Lung microvascular endothelial cell (primary cell): ENCODE measurements around the gene MARVELD1. TPM values are rescaled to one million over a fixed set of nuclear protein-coding genes. Genes with fewer than 3 reads are reported as not detected.

Experiments
- DNase-seq, 2 donors: peaks; one replicate each; pipeline versions ENCODE4 v3.0.0 to v3.0.0-alpha.2; 2010; ENCODE audit warnings: low read depth in 2 of 2
- total RNA-seq: library from RNA; depleted of rRNA; stranded (reverse); fragments of >200 nt; gene quantifications from 2 replicates; pipeline ENCODE4 v1.2.1, GENCODE V29; 2014

MARVELD1 gene
- total RNA-seq, 1 donor from 2014 or later = 11.5 TPM

GRCh38 chr10:97721871-97722780 lies 8.6 kb downstream of the MARVELD1 start:
- no peak for DNase-seq

GRCh38 chr10:97723001-97723400 lies 9.5 kb downstream of the MARVELD1 start:
- DNase-seq = no peak

GRCh38 chr10:97724341-97724941 lies 10.9 kb downstream of the MARVELD1 start:
- DNase-seq = no peak

- peak; percentile 82 to 87 for DNase-seq
Observed at GRCh38 chr10:97726636-97727178, 13.2 kb downstream of the MARVELD1 start.

GRCh38 chr10:97729014-97729413 lies 15.5 kb downstream of the MARVELD1 start:
- DNase-seq = no peak

GRCh38 chr10:97731346-97732051 lies 18.0 kb downstream of the MARVELD1 start:
- DNase-seq = peak; percentile 75 to 81

GRCh38 chr10:97732052-97732359 lies 18.5 kb downstream of the MARVELD1 start:
- DNase-seq = no peak

GRCh38 chr10:97733256-97733655 lies 19.7 kb downstream of the MARVELD1 start:
- no peak for DNase-seq

- DNase-seq = no peak
Observed at GRCh38 chr10:97734021-97734420, 20.5 kb downstream of the MARVELD1 start.

GRCh38 chr10:97736403-97736901 lies 22.9 kb downstream of the MARVELD1 start:
- DNase-seq = no peak

- peak; percentile 96 to 97 for DNase-seq
Observed at GRCh38 chr10:97736902-97737769, 23.6 kb downstream of the MARVELD1 start, which contains the start of gene ZFYVE27. Gene ZFYVE27, plus strand, starts transcription at chr10:97737128. Its CDS starts 1,350 bp downstream, at chr10:97738478.

- DNase-seq = no peak
Observed at GRCh38 chr10:97737770-97738265, 24.3 kb downstream of the MARVELD1 start.

GRCh38 chr10:97738616-97739015 lies 25.1 kb downstream of the MARVELD1 start:
- DNase-seq = no peak

GRCh38 chr10:97740613-97741012 lies 27.1 kb downstream of the MARVELD1 start:
- no peak for DNase-seq

GRCh38 chr10:97743169-97743943 lies 29.8 kb downstream of the MARVELD1 start:
- no peak for DNase-seq

- DNase-seq = no peak
Observed at GRCh38 chr10:97744405-97745035, 31.0 kb downstream of the MARVELD1 start.

GRCh38 chr10:97747573-97747972 lies 34.0 kb downstream of the MARVELD1 start:
- no peak for DNase-seq

- no peak for DNase-seq
Observed at GRCh38 chr10:97748116-97748515, 34.6 kb downstream of the MARVELD1 start.

- DNase-seq = no peak
Observed at GRCh38 chr10:97752956-97753355, 39.4 kb downstream of the MARVELD1 start.
